Neural cell (in vitro differentiated cells): ENCODE measurements around the gene CPAMD8.

Experiments used
- CTCF ChIP-seq: fragments of 450-650 bp; IDR thresholded peaks from 2 replicates; pipeline ENCODE4 v1.5.1; 2014; ENCODE audit warnings: antibody characterized with exemption, mild to moderate bottlenecking, moderate library complexity; ENCODE audit not compliant: poor library complexity, severe bottlenecking
- EP300 ChIP-seq: fragments of 450-650 bp; conservative IDR thresholded peaks from 2 replicates; pipeline ENCODE4 v1.6.1; 2014; ENCODE audit warnings: antibody characterized with exemption, mild to moderate bottlenecking, moderate library complexity; ENCODE audit not compliant: poor library complexity, severe bottlenecking
- EZH2 ChIP-seq: fragments of 200-600, 300-800 bp; shearing (Covaris generic), sonication (generic); IDR thresholded peaks from 2 replicates; pipeline ENCODE4 v1.6.1; 2014; ENCODE audit warnings: antibody characterized with exemption, low read length, borderline replicate concordance, mild to moderate bottlenecking; ENCODE audit not compliant: insufficient read depth, poor library complexity, severe bottlenecking
- MXI1 ChIP-seq: fragments of 450-650 bp; conservative IDR thresholded peaks from 2 replicates; pipeline ENCODE4 v1.6.1; 2014; ENCODE audit warnings: antibody characterized with exemption, mild to moderate bottlenecking; ENCODE audit not compliant: poor library complexity, severe bottlenecking
- POLR2AphosphoS5 ChIP-seq: IDR thresholded peaks from 2 replicates; pipeline ENCODE4 v1.6.1; 2012
- RAD21 ChIP-seq: fragments of 450-650 bp; conservative IDR thresholded peaks from 2 replicates; pipeline ENCODE4 v1.6.1; 2014; ENCODE audit warnings: antibody characterized with exemption, mild to moderate bottlenecking, moderate library complexity
- REST ChIP-seq: IDR thresholded peaks from 2 replicates; pipeline ENCODE4 v1.6.1; 2012; ENCODE audit warnings: borderline replicate concordance
- SMC3 ChIP-seq: fragments of 450-650 bp; conservative IDR thresholded peaks from 2 replicates; pipeline ENCODE4 v1.6.1; 2014; ENCODE audit warnings: antibody characterized with exemption, mild to moderate bottlenecking, moderate library complexity; ENCODE audit not compliant: poor library complexity
- TAF1 ChIP-seq: IDR thresholded peaks from 2 replicates; pipeline ENCODE4 v1.6.1; 2012; ENCODE audit warnings: low read depth

GRCh38 chr19:16914421-16914820, 112.2 kb downstream of the CPAMD8 start:
- TF ChIP-seq CTCF (no peak), EP300 (no peak), TAF1 (no peak), MXI1 (no peak), POLR2AphosphoS5 (no peak), RAD21 (no peak), EZH2 (no peak), REST (no peak), SMC3 (no peak)
